HEK293 (cell line): Measurements from ENCODE around the gene CATSPERE.

Experiments used
- BCL11B ChIP-seq: fragments of 450-650 bp; formaldehyde crosslinking; IDR thresholded peaks from 2 replicates; pipeline ENCODE4 v1.5.1; 2016; ENCODE audit warnings: low read depth, missing biosample characterization, missing genetic modification characterization
- KLF7 ChIP-seq: fragments of 450-650 bp; formaldehyde crosslinking; IDR thresholded peaks from 2 replicates; pipeline ENCODE4 v1.5.1; 2016; ENCODE audit warnings: missing biosample characterization, missing genetic modification characterization, borderline replicate concordance
- MYNN ChIP-seq: fragments of 450-650 bp; formaldehyde crosslinking; IDR thresholded peaks from 2 replicates; pipeline ENCODE4 v1.5.1; 2016; ENCODE audit warnings: missing biosample characterization, missing genetic modification characterization, borderline replicate concordance
- REPIN1 ChIP-seq: fragments of 450-650 bp; formaldehyde crosslinking; IDR thresholded peaks from 2 replicates; pipeline ENCODE4 v1.5.1; 2017; ENCODE audit warnings: missing biosample characterization, missing genetic modification characterization, low read depth
- ZBTB17 ChIP-seq: fragments of 450-650 bp; formaldehyde crosslinking; IDR thresholded peaks from 2 replicates; pipeline ENCODE4 v1.5.1; 2016; ENCODE audit warnings: missing biosample characterization, missing genetic modification characterization
- ZNF175 ChIP-seq: fragments of 450-650 bp; formaldehyde crosslinking; IDR thresholded peaks from 2 replicates; pipeline ENCODE4 v1.5.1; 2016; ENCODE audit warnings: missing biosample characterization, missing genetic modification characterization
- ZNF221 ChIP-seq: fragments of 450-650 bp; formaldehyde crosslinking; IDR thresholded peaks from 2 replicates; pipeline ENCODE4 v1.5.1; 2017; ENCODE audit warnings: missing biosample characterization, missing genetic modification characterization, borderline replicate concordance
- ZNF423 ChIP-seq: fragments of 450-650 bp; formaldehyde crosslinking; IDR thresholded peaks from 2 replicates; pipeline ENCODE4 v1.5.1; 2016; ENCODE audit warnings: missing biosample characterization, missing genetic modification characterization
- ZNF660 ChIP-seq: fragments of 450-650 bp; IDR thresholded peaks from 2 replicates; pipeline ENCODE4 v1.5.1; 2018; ENCODE audit warnings: missing biosample characterization, mild to moderate bottlenecking, missing genetic modification characterization
- ZNF792 ChIP-seq: fragments of 450-650 bp; formaldehyde crosslinking; IDR thresholded peaks from 2 replicates; pipeline ENCODE4 v1.5.1; 2016; ENCODE audit warnings: missing biosample characterization, missing genetic modification characterization
- TF ChIP-seq, protein P1 (sequence below): fragments of 450-650 bp; formaldehyde crosslinking; IDR thresholded peaks from 2 replicates; pipeline ENCODE4 v1.5.1; 2016; ENCODE audit warnings: missing biosample characterization, missing genetic modification characterization
- TF ChIP-seq, protein P2 (sequence below): fragments of 450-650 bp; formaldehyde crosslinking; IDR thresholded peaks from 2 replicates; pipeline ENCODE4 v1.5.1; 2016; ENCODE audit warnings: missing biosample characterization, missing genetic modification characterization
- TF ChIP-seq, protein P3 (sequence below): fragments of 450-650 bp; formaldehyde crosslinking; IDR thresholded peaks from 2 replicates; pipeline ENCODE4 v1.5.1; 2016; ENCODE audit warnings: missing biosample characterization, missing genetic modification characterization

DNA sequence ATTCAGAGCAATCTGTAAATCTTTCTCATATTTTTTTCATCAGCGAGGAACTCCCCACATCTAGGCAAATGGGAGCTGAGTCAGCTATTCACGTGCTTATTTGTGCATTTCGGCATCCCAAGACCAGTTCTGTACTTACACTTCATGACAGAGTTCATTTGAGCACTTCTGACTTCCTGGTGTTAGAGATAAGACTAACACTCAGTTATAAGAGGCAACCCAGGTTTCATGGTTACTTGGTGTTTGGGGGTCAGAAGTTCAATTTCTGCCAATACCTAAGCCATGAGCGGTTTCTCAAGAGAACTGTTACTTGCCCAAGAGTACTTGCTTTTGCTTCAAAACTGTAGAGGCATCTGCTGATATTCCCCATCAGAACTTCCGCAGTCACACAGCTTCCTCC is 167.7 kb downstream of the CATSPERE start:
- TF ChIP-seq ZNF660 (tag by site-specific recombination) (no peak), ZNF423 (no peak), ZNF221 (no peak), REPIN1 (tag by site-specific recombination) (no peak), BCL11B (tag by site-specific recombination) (no peak), ZBTB17 (tag by site-specific recombination) (no peak), MYNN (tag by site-specific recombination) (no peak), ZNF792 (tag by site-specific recombination) (no peak), ZNF175 (tag by site-specific recombination) (no peak), KLF7 (tag by site-specific recombination) (no peak)
- TF ChIP-seq, protein P1, sequence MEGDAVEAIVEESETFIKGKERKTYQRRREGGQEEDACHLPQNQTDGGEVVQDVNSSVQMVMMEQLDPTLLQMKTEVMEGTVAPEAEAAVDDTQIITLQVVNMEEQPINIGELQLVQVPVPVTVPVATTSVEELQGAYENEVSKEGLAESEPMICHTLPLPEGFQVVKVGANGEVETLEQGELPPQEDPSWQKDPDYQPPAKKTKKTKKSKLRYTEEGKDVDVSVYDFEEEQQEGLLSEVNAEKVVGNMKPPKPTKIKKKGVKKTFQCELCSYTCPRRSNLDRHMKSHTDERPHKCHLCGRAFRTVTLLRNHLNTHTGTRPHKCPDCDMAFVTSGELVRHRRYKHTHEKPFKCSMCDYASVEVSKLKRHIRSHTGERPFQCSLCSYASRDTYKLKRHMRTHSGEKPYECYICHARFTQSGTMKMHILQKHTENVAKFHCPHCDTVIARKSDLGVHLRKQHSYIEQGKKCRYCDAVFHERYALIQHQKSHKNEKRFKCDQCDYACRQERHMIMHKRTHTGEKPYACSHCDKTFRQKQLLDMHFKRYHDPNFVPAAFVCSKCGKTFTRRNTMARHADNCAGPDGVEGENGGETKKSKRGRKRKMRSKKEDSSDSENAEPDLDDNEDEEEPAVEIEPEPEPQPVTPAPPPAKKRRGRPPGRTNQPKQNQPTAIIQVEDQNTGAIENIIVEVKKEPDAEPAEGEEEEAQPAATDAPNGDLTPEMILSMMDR (tag by site-specific recombination) = no peak
- TF ChIP-seq, protein P2, sequence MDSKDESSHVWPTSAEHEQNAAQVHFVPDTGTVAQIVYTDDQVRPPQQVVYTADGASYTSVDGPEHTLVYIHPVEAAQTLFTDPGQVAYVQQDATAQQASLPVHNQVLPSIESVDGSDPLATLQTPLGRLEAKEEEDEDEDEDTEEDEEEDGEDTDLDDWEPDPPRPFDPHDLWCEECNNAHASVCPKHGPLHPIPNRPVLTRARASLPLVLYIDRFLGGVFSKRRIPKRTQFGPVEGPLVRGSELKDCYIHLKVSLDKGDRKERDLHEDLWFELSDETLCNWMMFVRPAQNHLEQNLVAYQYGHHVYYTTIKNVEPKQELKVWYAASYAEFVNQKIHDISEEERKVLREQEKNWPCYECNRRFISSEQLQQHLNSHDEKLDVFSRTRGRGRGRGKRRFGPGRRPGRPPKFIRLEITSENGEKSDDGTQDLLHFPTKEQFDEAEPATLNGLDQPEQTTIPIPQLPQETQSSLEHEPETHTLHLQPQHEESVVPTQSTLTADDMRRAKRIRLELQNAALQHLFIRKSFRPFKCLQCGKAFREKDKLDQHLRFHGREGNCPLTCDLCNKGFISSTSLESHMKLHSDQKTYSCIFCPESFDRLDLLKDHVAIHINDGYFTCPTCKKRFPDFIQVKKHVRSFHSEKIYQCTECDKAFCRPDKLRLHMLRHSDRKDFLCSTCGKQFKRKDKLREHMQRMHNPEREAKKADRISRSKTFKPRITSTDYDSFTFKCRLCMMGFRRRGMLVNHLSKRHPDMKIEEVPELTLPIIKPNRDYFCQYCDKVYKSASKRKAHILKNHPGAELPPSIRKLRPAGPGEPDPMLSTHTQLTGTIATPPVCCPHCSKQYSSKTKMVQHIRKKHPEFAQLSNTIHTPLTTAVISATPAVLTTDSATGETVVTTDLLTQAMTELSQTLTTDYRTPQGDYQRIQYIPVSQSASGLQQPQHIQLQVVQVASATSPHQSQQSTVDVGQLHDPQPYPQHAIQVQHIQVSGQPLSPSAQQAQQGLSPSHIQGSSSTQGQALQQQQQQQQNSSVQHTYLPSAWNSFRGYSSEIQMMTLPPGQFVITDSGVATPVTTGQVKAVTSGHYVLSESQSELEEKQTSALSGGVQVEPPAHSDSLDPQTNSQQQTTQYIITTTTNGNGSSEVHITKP (tag by site-specific recombination) = no peak
- TF ChIP-seq, protein P3, sequence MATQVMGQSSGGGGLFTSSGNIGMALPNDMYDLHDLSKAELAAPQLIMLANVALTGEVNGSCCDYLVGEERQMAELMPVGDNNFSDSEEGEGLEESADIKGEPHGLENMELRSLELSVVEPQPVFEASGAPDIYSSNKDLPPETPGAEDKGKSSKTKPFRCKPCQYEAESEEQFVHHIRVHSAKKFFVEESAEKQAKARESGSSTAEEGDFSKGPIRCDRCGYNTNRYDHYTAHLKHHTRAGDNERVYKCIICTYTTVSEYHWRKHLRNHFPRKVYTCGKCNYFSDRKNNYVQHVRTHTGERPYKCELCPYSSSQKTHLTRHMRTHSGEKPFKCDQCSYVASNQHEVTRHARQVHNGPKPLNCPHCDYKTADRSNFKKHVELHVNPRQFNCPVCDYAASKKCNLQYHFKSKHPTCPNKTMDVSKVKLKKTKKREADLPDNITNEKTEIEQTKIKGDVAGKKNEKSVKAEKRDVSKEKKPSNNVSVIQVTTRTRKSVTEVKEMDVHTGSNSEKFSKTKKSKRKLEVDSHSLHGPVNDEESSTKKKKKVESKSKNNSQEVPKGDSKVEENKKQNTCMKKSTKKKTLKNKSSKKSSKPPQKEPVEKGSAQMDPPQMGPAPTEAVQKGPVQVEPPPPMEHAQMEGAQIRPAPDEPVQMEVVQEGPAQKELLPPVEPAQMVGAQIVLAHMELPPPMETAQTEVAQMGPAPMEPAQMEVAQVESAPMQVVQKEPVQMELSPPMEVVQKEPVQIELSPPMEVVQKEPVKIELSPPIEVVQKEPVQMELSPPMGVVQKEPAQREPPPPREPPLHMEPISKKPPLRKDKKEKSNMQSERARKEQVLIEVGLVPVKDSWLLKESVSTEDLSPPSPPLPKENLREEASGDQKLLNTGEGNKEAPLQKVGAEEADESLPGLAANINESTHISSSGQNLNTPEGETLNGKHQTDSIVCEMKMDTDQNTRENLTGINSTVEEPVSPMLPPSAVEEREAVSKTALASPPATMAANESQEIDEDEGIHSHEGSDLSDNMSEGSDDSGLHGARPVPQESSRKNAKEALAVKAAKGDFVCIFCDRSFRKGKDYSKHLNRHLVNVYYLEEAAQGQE = no peak
